ENCODE data around the gene DCLRE1A.
A peak's percentile ranks its signal among the peaks of the same experiment; 100 is the strongest.

Gene DCLRE1A

GRCh38 chr10:113854013-113854760 is at the start of gene DCLRE1A, which contains the start of gene NHLRC2:
Gene DCLRE1A (minus strand): TSS chr10:113854082. CDS start chr10:113853182, 900 bp downstream.
Gene NHLRC2 (plus strand): TSS chr10:113854661. CDS start chr10:113854873, 212 bp downstream.
- DNase-seq (ENCODE audit: low read depth, low spot score): peak; percentile 10

GRCh38 chr10:113899952-113900598 is 46.2 kb upstream of the DCLRE1A start:
- H3K27ac ChIP-seq: no peak overlapping the region
- no peak for DNase-seq (ENCODE audit: low read depth, low spot score)

More at GRCh38 chr10:113854013-113854760, at the start of gene DCLRE1A, which contains the start of gene NHLRC2:
- peak within 1 kb of the TSS; percentile 73 for H3K27ac ChIP-seq

GRCh38 chr10:113897693-113898618 is 44.1 kb upstream of the DCLRE1A start:
- DNase-seq (ENCODE audit: low read depth, low spot score): no peak

GRCh38 chr10:113895018-113895417 is 41.1 kb upstream of the DCLRE1A start:
- DNase-seq (ENCODE audit: low read depth, low spot score): peak; percentile 36
- no peak overlapping the region for H3K27ac ChIP-seq

More at GRCh38 chr10:113897693-113898618, 44.1 kb upstream of the DCLRE1A start:
- H3K27ac ChIP-seq: no peak overlapping the region

- H3K27ac ChIP-seq: no peak overlapping the region
Observed at GRCh38 chr10:113894581-113894980, 40.7 kb upstream of the DCLRE1A start.

GRCh38 chr10:113893570-113893969 is 39.7 kb upstream of the DCLRE1A start:
- DNase-seq (ENCODE audit: low read depth, low spot score): no peak
- no peak overlapping the region for H3K27ac ChIP-seq

More at GRCh38 chr10:113894581-113894980, 40.7 kb upstream of the DCLRE1A start:
- no peak for DNase-seq (ENCODE audit: low read depth, low spot score)

GRCh38 chr10:113891476-113891875 is 37.6 kb upstream of the DCLRE1A start:
- no peak for DNase-seq (ENCODE audit: low read depth, low spot score)
- H3K27ac ChIP-seq: no peak overlapping the region

- DNase-seq (ENCODE audit: low read depth, low spot score): no peak
Observed at GRCh38 chr10:113890769-113891168, 36.9 kb upstream of the DCLRE1A start.

GRCh38 chr10:113889911-113890310 is 36.0 kb upstream of the DCLRE1A start:
- no peak for DNase-seq (ENCODE audit: low read depth, low spot score)
- no peak overlapping the region for H3K27ac ChIP-seq

More at GRCh38 chr10:113890769-113891168, 36.9 kb upstream of the DCLRE1A start:
- no peak overlapping the region for H3K27ac ChIP-seq

- no peak overlapping the region for H3K27ac ChIP-seq
- no peak for DNase-seq (ENCODE audit: low read depth, low spot score)
Observed at GRCh38 chr10:113882240-113882639, 28.4 kb upstream of the DCLRE1A start.

GRCh38 chr10:113880236-113880635 is 26.4 kb upstream of the DCLRE1A start:
- no peak overlapping the region for H3K27ac ChIP-seq
- DNase-seq (ENCODE audit: low read depth, low spot score): no peak

- H3K27ac ChIP-seq: no peak overlapping the region
- DNase-seq (ENCODE audit: low read depth, low spot score): no peak
Observed at GRCh38 chr10:113879691-113880090, 25.8 kb upstream of the DCLRE1A start.

- no peak for DNase-seq (ENCODE audit: low read depth, low spot score)
- no peak overlapping the region for H3K27ac ChIP-seq
Observed at GRCh38 chr10:113876461-113876860, 22.6 kb upstream of the DCLRE1A start.

GRCh38 chr10:113875212-113875611 is 21.3 kb upstream of the DCLRE1A start:
- no peak overlapping the region for H3K27ac ChIP-seq
- no peak for DNase-seq (ENCODE audit: low read depth, low spot score)

- no peak overlapping the region for H3K27ac ChIP-seq
- no peak for DNase-seq (ENCODE audit: low read depth, low spot score)
Observed at GRCh38 chr10:113872139-113873030, 18.5 kb upstream of the DCLRE1A start.

GRCh38 chr10:113869789-113870188 is 15.9 kb upstream of the DCLRE1A start:
- DNase-seq (ENCODE audit: low read depth, low spot score): no peak
- H3K27ac ChIP-seq: no peak overlapping the region

- no peak for DNase-seq (ENCODE audit: low read depth, low spot score)
Observed at GRCh38 chr10:113867904-113868303, 14.0 kb upstream of the DCLRE1A start.

GRCh38 chr10:113866551-113867394 is 12.9 kb upstream of the DCLRE1A start:
- no peak for DNase-seq (ENCODE audit: low read depth, low spot score)
- no peak overlapping the region for H3K27ac ChIP-seq

More at GRCh38 chr10:113867904-113868303, 14.0 kb upstream of the DCLRE1A start:
- H3K27ac ChIP-seq: no peak overlapping the region

Measured in epithelial cell of prostate (primary cell).